ENCODE data around the gene SLC44A5. TPM values are rescaled to one million over a fixed set of nuclear protein-coding genes. Genes with fewer than 3 reads are reported as not detected.

SLC44A5 gene
- total RNA-seq, 1 experiment from 2014 or later: 0.80 TPM

DNA sequence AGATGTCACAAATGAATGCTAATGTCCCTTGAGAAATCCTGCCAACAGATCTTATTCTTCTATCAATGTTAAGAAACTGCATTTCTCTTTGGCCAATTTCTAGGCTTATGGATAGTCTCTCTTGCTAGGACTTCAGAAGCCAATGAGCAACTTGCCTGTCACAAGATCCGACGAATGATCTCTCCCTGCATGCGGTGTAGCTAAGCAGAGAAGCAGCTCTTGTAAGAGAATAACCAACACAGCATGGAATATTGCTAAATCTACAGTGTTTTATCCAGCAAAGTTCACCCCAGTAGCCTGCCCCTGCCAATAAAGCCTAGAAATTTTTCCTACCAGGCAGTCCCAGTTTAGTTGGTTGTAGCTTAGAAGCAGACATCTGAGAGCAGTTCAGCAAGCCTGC lies 2.1 kb upstream of the SLC44A5 start:
- no TSS peak for BruUV-seq (replicated peaks)
- Histone ChIP-seq H3K9me3 (ENCODE audit: low read depth, low read length, poor library complexity, severe bottlenecking) (no peaks in the 10 kb centered on the region), H3K36me3 (ENCODE audit: insufficient read depth, low read length, poor library complexity, severe bottlenecking) (no peaks in the 10 kb centered on the region), H3K27me3 (replicated peaks; ENCODE audit: insufficient read depth, low read depth, low read length, poor library complexity) (peaks cover 45% of the 10 kb centered on the region), H3K4me1 (ENCODE audit: insufficient read depth, low read length, poor library complexity, severe bottlenecking) (no peaks in the 10 kb centered on the region), H3K27ac (ENCODE audit: low read depth, low read length, poor library complexity, severe bottlenecking) (no peak overlapping the region), H3K4me3 (ENCODE audit: low read depth, low read length, poor library complexity, severe bottlenecking) (no peak overlapping the region)
- TF ChIP-seq EZH2 (IDR thresholded peaks at IDR 0.05; ENCODE audit: borderline replicate concordance, low read depth, low read length, poor library complexity, severe bottlenecking): no peak
- no peak for TF ChIP-seq CTCF (conservative IDR thresholded peaks at IDR 0.05; ENCODE audit: low read depth, low read length)
- CTCF ChIA-PET: no interaction called here
- POLR2A ChIA-PET (ENCODE audit: low non-redundant PET): no interaction called here
- DNase-seq (ENCODE audit: low spot score): no peak
- intact Hi-C loops (cut with micrococcal nuclease; ENCODE audit: unreplicated experiment): no loop called here

DNA sequence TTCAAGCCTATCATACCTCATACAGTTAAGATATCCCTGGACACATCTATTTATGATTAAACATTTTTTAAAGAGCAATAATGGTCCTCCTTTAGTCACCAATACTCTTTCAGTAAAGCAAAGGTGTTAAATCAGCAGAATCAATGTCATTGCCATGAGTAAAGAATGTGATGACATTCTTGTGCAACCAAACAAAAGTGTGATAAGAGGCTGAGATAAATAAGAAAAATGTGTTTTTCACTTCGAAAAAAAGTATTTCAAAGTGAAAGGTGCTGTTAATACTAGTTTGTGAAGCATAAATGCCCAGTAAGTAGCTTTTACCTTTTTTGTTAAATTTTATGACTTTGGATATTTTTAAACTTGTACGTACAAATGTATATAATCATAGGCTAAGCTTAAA lies 8.4 kb downstream of the SLC44A5 start:
- Histone ChIP-seq H3K9me3 (ENCODE audit: low read depth, low read length, poor library complexity, severe bottlenecking) (no peaks in the 10 kb centered on the region), H3K36me3 (ENCODE audit: insufficient read depth, low read length, poor library complexity, severe bottlenecking) (no peaks in the 10 kb centered on the region), H3K27me3 (replicated peaks; ENCODE audit: insufficient read depth, low read depth, low read length, poor library complexity) (no peaks in the 10 kb centered on the region), H3K4me1 (ENCODE audit: insufficient read depth, low read length, poor library complexity, severe bottlenecking) (no peaks in the 10 kb centered on the region), H3K27ac (ENCODE audit: low read depth, low read length, poor library complexity, severe bottlenecking) (no peak overlapping the region), H3K4me3 (ENCODE audit: low read depth, low read length, poor library complexity, severe bottlenecking) (no peak overlapping the region)
- BruUV-seq (replicated peaks): no TSS peak
- ChIA-PET POLR2A (ENCODE audit: low non-redundant PET) (no interaction called here), CTCF (no interaction called here)
- no peak for DNase-seq (ENCODE audit: low spot score)
- intact Hi-C loops (cut with micrococcal nuclease; ENCODE audit: unreplicated experiment): no loop called here
- no peak for TF ChIP-seq EZH2 (IDR thresholded peaks at IDR 0.05; ENCODE audit: borderline replicate concordance, low read depth, low read length, poor library complexity, severe bottlenecking)
- TF ChIP-seq CTCF (conservative IDR thresholded peaks at IDR 0.05; ENCODE audit: low read depth, low read length): no peak

DNA sequence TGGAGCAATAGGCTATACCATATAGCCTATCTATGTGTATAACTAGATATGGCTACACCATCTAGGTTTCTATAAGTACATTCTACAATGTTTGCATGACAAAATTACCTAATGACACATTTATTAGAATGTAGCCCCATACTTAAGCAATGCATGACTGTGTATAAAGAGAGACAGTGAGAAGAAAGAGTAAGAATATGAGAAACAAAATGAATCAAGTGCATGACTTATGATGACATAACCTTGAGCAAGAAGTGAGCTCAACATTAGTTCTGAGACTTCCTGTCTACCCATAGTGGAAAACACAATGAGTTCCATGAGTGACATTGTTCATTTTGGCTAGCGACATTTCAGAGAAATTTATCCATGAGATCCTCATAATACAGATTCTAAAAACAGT lies 10.1 kb downstream of the SLC44A5 start:
- intact Hi-C loops (cut with micrococcal nuclease; ENCODE audit: unreplicated experiment): no loop called here
- Histone ChIP-seq H3K27ac (ENCODE audit: low read depth, low read length, poor library complexity, severe bottlenecking) (no peak overlapping the region), H3K9me3 (ENCODE audit: low read depth, low read length, poor library complexity, severe bottlenecking) (no peaks in the 10 kb centered on the region), H3K4me3 (ENCODE audit: low read depth, low read length, poor library complexity, severe bottlenecking) (no peak overlapping the region), H3K4me1 (ENCODE audit: insufficient read depth, low read length, poor library complexity, severe bottlenecking) (no peaks in the 10 kb centered on the region), H3K27me3 (replicated peaks; ENCODE audit: insufficient read depth, low read depth, low read length, poor library complexity) (no peaks in the 10 kb centered on the region), H3K36me3 (ENCODE audit: insufficient read depth, low read length, poor library complexity, severe bottlenecking) (no peaks in the 10 kb centered on the region)
- TF ChIP-seq CTCF (conservative IDR thresholded peaks at IDR 0.05; ENCODE audit: low read depth, low read length) (no peak), EZH2 (IDR thresholded peaks at IDR 0.05; ENCODE audit: borderline replicate concordance, low read depth, low read length, poor library complexity, severe bottlenecking) (no peak)
- ChIA-PET POLR2A (ENCODE audit: low non-redundant PET) (no interaction called here), CTCF (no interaction called here)
- no TSS peak for BruUV-seq (replicated peaks)
- no peak for DNase-seq (ENCODE audit: low spot score)
